Measurements from ENCODE around the gene B4GALNT3.

DNA sequence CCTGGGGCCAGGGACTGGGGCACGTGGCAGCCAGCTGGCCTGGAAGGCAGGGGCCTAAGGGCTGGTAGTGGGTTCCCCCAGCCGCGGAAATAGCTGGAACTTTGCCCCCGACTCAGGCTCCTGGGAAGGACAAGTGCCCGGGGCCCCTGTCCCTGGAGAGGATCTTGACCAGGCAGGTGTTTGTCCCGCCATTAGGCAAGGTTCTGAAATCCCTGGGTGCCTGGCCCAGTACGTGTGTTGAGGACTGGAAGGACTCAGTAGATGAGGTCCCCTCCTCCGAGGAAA is 94.2 kb downstream of the B4GALNT3 start:
- TF ChIP-seq, protein P1, sequence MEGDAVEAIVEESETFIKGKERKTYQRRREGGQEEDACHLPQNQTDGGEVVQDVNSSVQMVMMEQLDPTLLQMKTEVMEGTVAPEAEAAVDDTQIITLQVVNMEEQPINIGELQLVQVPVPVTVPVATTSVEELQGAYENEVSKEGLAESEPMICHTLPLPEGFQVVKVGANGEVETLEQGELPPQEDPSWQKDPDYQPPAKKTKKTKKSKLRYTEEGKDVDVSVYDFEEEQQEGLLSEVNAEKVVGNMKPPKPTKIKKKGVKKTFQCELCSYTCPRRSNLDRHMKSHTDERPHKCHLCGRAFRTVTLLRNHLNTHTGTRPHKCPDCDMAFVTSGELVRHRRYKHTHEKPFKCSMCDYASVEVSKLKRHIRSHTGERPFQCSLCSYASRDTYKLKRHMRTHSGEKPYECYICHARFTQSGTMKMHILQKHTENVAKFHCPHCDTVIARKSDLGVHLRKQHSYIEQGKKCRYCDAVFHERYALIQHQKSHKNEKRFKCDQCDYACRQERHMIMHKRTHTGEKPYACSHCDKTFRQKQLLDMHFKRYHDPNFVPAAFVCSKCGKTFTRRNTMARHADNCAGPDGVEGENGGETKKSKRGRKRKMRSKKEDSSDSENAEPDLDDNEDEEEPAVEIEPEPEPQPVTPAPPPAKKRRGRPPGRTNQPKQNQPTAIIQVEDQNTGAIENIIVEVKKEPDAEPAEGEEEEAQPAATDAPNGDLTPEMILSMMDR (IDR thresholded peaks at IDR 0.05): no peak
- TF ChIP-seq POLR2AphosphoS5 (IDR thresholded peaks at IDR 0.05): no peak
